ENCODE measurements around the gene SRSF8.
"Not testable (repeated sequence)": the region's sequence is repeated elsewhere in the genome, so short reads cannot be mapped to it uniquely, and the experiment has no call there.

SRSF8 gene

DNA sequence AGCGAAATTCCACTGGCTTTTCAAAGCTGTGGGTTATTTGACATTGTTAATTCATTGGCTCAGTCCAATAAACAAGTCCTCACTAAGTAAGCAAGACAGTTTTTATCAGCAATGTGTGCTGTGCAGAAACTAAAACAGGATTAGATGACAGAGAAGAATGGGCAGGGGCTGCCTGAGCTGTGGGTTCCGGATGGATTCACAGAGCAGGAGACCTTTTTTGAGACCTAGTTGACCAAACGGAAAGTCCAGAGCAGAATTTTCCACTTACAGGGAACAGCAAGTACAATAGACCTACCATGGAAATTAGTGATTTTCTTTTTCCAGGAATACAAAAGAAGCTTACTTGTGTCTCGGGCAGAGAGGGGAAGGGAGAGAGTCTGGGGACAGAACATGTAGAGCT lies 22.7 kb upstream of the SRSF8 start:
- Histone ChIP-seq H3K9me3 (ENCODE audit: control insufficient read depth in 1 of 2, low read length in 2 of 2) (no peaks in the 10 kb centered on the region), H3K27me3 (ENCODE audit: control insufficient read depth in 1 of 2, insufficient read depth in 2 of 2, low read length in 2 of 2) (no peaks in the 10 kb centered on the region), H3K9ac (ENCODE audit: low read depth in 1 of 2, low read length in 2 of 2) (no peak overlapping the region), H3K27ac (ENCODE audit: low read depth, low read length) (no peak overlapping the region), H3K36me3 (ENCODE audit: control insufficient read depth in 1 of 2, insufficient read depth in 2 of 2, low read length in 2 of 2) (no peaks in the 10 kb centered on the region), H3K4me1 (ENCODE audit: control insufficient read depth in 1 of 2, insufficient read depth in 2 of 2, low read length in 2 of 2) (no peaks in the 10 kb centered on the region), H3K4me3 (ENCODE audit: low read depth in 1 of 2, low read length in 2 of 2) (no peak overlapping the region)

DNA sequence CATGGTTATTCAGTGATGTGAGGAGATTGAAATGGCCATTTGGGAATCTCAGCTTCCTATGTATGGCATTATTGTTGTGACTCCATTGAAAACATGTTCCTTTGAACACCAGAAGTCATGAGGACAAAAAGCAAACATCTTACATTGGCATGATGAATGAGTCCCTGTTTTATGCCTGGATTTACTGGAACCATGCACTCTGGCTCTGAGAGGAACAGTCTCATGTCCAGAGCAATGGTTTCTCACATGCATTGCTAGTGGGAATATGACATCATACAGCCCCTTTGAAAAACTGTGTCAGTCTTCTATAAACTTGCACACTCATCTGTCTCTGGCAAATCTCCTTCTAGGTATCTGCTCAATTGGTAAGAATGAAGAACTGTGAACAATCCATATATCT lies 20.9 kb upstream of the SRSF8 start:
- no peaks in the 10 kb centered on the region for H3K36me3 ChIP-seq (ENCODE audit: control insufficient read depth in 1 of 2, insufficient read depth in 2 of 2, low read length in 2 of 2)

DNA sequence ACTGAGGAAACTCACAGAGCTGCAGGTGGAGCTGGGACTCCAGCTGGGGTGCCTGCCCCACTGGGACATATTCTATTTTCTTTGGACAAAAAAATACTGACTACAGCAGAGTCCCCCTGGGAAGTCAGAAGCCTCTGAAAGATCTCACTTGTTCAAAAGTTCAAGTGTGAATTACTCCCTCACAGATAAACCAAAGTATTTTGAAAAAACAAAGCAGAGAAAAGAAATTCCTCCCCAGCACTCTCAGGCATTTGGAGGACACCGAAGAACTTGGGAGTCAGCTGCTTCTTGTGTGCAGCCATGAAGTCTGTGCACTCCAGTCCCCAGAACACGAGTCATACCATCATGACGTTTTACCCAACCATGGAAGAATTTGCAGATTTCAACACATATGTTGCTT lies 17.6 kb upstream of the SRSF8 start, which contains the start of gene KDM4F:
TSS of gene KDM4F (plus strand) at position 301 of the 400 bp plus-strand sequence.
- H3K9me3 ChIP-seq (ENCODE audit: control insufficient read depth in 1 of 2, low read length in 2 of 2); H3K36me3 ChIP-seq (ENCODE audit: control insufficient read depth in 1 of 2, insufficient read depth in 2 of 2, low read length in 2 of 2); H3K4me3 ChIP-seq (ENCODE audit: low read depth in 1 of 2, low read length in 2 of 2); H3K27ac ChIP-seq (ENCODE audit: low read depth, low read length); H3K9ac ChIP-seq (ENCODE audit: low read depth in 1 of 2, low read length in 2 of 2); H3K27me3 ChIP-seq (ENCODE audit: control insufficient read depth in 1 of 2, insufficient read depth in 2 of 2, low read length in 2 of 2); H3K4me1 ChIP-seq (ENCODE audit: control insufficient read depth in 1 of 2, insufficient read depth in 2 of 2, low read length in 2 of 2): not testable (repeated sequence)

More for the DNA sequence above, 20.9 kb upstream of the SRSF8 start:
- Histone ChIP-seq H3K4me3 (ENCODE audit: low read depth in 1 of 2, low read length in 2 of 2) (no peak overlapping the region), H3K9me3 (ENCODE audit: control insufficient read depth in 1 of 2, low read length in 2 of 2) (no peaks in the 10 kb centered on the region), H3K4me1 (ENCODE audit: control insufficient read depth in 1 of 2, insufficient read depth in 2 of 2, low read length in 2 of 2) (no peaks in the 10 kb centered on the region), H3K27ac (ENCODE audit: low read depth, low read length) (no peak overlapping the region), H3K9ac (ENCODE audit: low read depth in 1 of 2, low read length in 2 of 2) (no peak overlapping the region), H3K27me3 (ENCODE audit: control insufficient read depth in 1 of 2, insufficient read depth in 2 of 2, low read length in 2 of 2) (no peaks in the 10 kb centered on the region)

DNA sequence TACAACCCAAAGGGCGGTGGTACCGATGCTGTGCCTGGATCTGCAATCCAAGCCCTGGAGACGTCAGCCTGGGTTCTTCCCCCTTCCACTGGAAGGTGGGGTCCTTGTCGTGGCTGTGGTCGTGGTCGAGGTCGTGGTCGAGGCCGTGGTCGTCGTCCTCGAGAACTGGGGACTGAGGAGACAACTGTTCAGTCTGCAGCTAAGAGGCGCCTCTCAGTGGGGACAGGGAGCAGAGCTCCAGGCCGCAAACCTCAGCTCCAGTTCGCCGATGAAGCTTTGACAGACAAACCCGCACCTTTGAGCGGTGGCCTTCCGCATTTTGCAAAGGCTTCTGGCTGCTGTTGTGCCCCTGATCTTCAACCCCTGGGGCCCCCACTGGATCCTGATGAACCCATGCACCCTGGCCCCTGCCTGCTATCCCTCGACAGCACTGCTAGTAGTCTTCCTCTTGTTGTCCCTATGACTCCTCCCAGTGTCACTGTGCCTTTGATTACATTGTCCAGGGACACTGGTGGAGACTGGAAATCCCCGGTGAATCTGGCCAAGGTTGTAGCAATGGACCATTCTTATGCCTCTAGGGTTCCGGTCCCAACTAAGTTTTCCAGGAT lies 16.0 kb upstream of the SRSF8 start:
- H3K27me3 ChIP-seq (ENCODE audit: control insufficient read depth in 1 of 2, insufficient read depth in 2 of 2, low read length in 2 of 2), result peaks cover 0 to 3% of the 10 kb centered on the region in 2 donors
- H3K27ac ChIP-seq (ENCODE audit: low read depth, low read length), result no peak overlapping the region
- no peak overlapping the region for H3K9ac ChIP-seq (ENCODE audit: low read depth in 1 of 2, low read length in 2 of 2)
- H3K4me1 ChIP-seq (ENCODE audit: control insufficient read depth in 1 of 2, insufficient read depth in 2 of 2, low read length in 2 of 2), result peaks cover 0 to 12% of the 10 kb centered on the region in 2 donors
- no peaks in the 10 kb centered on the region for H3K36me3 ChIP-seq (ENCODE audit: control insufficient read depth in 1 of 2, insufficient read depth in 2 of 2, low read length in 2 of 2)
- no peaks in the 10 kb centered on the region for H3K9me3 ChIP-seq (ENCODE audit: control insufficient read depth in 1 of 2, low read length in 2 of 2)
- no peak overlapping the region for H3K4me3 ChIP-seq (ENCODE audit: low read depth in 1 of 2, low read length in 2 of 2)

DNA sequence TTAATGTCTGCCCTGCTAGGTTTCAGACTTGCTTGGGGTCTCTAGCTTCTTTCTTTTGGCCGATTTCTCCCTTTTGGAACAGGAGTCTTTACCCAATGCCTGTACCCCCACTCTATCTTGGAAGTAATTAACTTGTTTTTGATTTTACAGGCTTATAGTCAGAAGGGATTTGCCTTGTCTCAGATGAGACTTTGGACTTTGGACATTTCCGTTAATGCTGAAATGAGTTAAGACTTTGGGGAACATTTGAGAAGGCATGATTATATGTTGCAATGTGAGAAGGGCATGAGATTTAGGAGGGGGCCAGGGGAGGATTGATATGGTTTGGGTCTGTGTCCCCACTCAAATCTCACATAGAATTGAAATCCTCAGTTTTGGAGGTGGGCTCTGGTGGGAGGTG lies 12.4 kb upstream of the SRSF8 start:
- no peak overlapping the region for H3K4me3 ChIP-seq (ENCODE audit: low read depth in 1 of 2, low read length in 2 of 2)
- no peaks in the 10 kb centered on the region for H3K36me3 ChIP-seq (ENCODE audit: control insufficient read depth in 1 of 2, insufficient read depth in 2 of 2, low read length in 2 of 2)
- H3K27ac ChIP-seq (ENCODE audit: low read depth, low read length), result no peak overlapping the region
- no peaks in the 10 kb centered on the region for H3K9me3 ChIP-seq (ENCODE audit: control insufficient read depth in 1 of 2, low read length in 2 of 2)
- no peak overlapping the region for H3K9ac ChIP-seq (ENCODE audit: low read depth in 1 of 2, low read length in 2 of 2)
- H3K4me1 ChIP-seq (ENCODE audit: control insufficient read depth in 1 of 2, insufficient read depth in 2 of 2, low read length in 2 of 2), result peaks cover 0 to 12% of the 10 kb centered on the region in 2 donors
- H3K27me3 ChIP-seq (ENCODE audit: control insufficient read depth in 1 of 2, insufficient read depth in 2 of 2, low read length in 2 of 2), result peaks cover 0 to 3% of the 10 kb centered on the region in 2 donors

DNA sequence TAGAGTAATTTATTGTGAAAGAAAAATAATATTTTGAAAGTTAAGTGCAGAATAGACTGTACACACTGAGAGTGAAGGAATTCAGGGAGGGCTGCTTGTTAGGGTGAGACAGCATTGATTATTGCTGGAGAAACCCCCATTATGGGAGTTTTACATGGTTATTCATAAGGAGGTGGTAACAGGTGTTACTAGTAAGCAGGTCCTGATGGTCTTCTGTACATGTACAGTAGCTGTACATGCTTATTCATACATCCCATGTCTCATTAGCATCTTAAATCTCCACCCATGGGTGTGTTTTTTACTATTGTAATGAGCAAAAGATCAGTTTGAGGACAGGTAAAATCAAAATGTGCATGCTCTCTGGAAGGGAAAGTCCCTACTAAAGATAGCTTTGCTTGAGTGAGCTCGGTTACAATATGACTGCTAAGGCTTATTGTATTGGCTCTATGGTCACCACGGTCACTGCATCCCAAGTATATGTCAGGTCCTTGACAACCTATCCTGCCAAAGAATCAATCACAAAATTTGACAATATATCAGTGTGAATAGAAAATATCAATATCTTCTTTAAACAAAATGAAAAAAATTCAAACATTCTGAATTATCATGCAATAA lies 11.3 kb upstream of the SRSF8 start:
- Histone ChIP-seq H3K27ac (ENCODE audit: low read depth, low read length) (no peak overlapping the region), H3K36me3 (ENCODE audit: control insufficient read depth in 1 of 2, insufficient read depth in 2 of 2, low read length in 2 of 2) (no peaks in the 10 kb centered on the region), H3K9ac (ENCODE audit: low read depth in 1 of 2, low read length in 2 of 2) (no peak overlapping the region), H3K27me3 (ENCODE audit: control insufficient read depth in 1 of 2, insufficient read depth in 2 of 2, low read length in 2 of 2) (peaks cover 0 to 3% of the 10 kb centered on the region in 2 donors), H3K4me3 (ENCODE audit: low read depth in 1 of 2, low read length in 2 of 2) (no peak overlapping the region), H3K4me1 (ENCODE audit: control insufficient read depth in 1 of 2, insufficient read depth in 2 of 2, low read length in 2 of 2) (peaks cover 0 to 12% of the 10 kb centered on the region in 2 donors), H3K9me3 (ENCODE audit: control insufficient read depth in 1 of 2, low read length in 2 of 2) (no peaks in the 10 kb centered on the region)

DNA sequence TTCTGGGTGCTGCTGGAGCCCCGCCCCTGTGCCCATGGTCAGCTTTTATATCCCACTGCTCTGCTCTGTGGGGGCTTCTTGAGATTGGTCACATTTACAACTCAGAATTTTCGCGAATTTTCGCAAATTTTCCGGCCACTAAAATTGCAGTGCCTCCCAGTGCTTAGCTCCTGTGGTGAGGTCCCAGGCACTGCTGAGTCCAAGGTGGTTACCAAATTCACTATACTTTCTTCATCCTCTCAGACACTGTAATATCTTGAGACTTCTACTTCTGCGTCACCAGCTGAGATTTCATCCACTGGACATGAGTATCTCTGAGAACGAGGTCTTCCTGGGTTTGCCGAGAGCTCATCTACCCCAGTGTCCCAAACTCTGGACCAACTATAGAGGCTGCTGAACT lies 8.8 kb upstream of the SRSF8 start:
- H3K36me3 ChIP-seq (ENCODE audit: control insufficient read depth in 1 of 2, insufficient read depth in 2 of 2, low read length in 2 of 2), result no peaks in the 10 kb centered on the region
- no peak overlapping the region for H3K27ac ChIP-seq (ENCODE audit: low read depth, low read length)
- H3K9me3 ChIP-seq (ENCODE audit: control insufficient read depth in 1 of 2, low read length in 2 of 2), result no peaks in the 10 kb centered on the region
- peaks cover 0 to 3% of the 10 kb centered on the region in 2 donors for H3K27me3 ChIP-seq (ENCODE audit: control insufficient read depth in 1 of 2, insufficient read depth in 2 of 2, low read length in 2 of 2)
- peaks cover 0 to 12% of the 10 kb centered on the region in 2 donors for H3K4me1 ChIP-seq (ENCODE audit: control insufficient read depth in 1 of 2, insufficient read depth in 2 of 2, low read length in 2 of 2)
- H3K9ac ChIP-seq (ENCODE audit: low read depth in 1 of 2, low read length in 2 of 2), result no peak overlapping the region
- no peak overlapping the region for H3K4me3 ChIP-seq (ENCODE audit: low read depth in 1 of 2, low read length in 2 of 2)

DNA sequence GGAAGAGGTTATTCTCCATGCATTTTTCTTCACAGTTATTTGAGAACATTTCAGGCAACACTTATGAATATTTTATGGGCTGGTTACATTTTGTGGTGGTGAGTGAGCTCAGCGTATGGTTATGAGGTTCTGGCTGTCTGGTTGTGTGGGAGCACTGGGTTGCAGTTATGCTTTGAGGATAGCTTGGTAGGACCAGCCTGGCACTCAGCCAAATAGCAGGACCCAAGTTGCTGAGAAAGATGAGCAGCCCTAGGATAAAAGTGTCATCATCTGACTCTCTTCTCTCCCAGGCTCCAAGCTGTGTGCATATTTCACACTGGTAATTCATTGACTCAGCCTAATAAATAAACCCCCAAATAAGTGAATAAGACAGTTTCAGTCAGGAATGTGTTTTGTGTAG lies 8.1 kb upstream of the SRSF8 start:
- Histone ChIP-seq H3K27me3 (ENCODE audit: control insufficient read depth in 1 of 2, insufficient read depth in 2 of 2, low read length in 2 of 2) (peaks cover 0 to 3% of the 10 kb centered on the region in 2 donors), H3K9me3 (ENCODE audit: control insufficient read depth in 1 of 2, low read length in 2 of 2) (no peaks in the 10 kb centered on the region), H3K4me1 (ENCODE audit: control insufficient read depth in 1 of 2, insufficient read depth in 2 of 2, low read length in 2 of 2) (peaks cover 0 to 10% of the 10 kb centered on the region in 2 donors), H3K9ac (ENCODE audit: low read depth in 1 of 2, low read length in 2 of 2) (no peak overlapping the region), H3K4me3 (ENCODE audit: low read depth in 1 of 2, low read length in 2 of 2) (no peak overlapping the region), H3K36me3 (ENCODE audit: control insufficient read depth in 1 of 2, insufficient read depth in 2 of 2, low read length in 2 of 2) (no peaks in the 10 kb centered on the region), H3K27ac (ENCODE audit: low read depth, low read length) (no peak overlapping the region)

DNA sequence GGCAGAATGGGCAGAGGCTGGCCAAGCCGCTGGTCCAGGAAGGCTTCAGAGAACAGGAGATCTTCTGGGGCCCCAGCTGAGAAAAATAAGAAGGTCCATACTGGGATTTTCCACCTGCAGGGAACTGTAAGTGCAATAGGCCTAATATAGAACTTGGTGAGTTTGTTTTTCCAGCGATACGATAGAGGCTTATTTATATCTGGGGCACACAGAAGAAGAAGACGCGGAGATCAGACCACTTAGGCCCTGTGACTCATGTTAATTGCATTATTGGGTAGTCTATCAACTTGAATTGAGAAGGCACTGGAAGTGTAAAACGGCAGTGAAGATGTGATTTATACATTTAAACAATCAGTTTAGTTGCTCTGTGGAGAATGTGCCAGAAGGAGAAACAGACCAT lies 7.7 kb upstream of the SRSF8 start:
- H3K27ac ChIP-seq (ENCODE audit: low read depth, low read length), result no peak overlapping the region
- no peaks in the 10 kb centered on the region for H3K9me3 ChIP-seq (ENCODE audit: control insufficient read depth in 1 of 2, low read length in 2 of 2)
- H3K4me3 ChIP-seq (ENCODE audit: low read depth in 1 of 2, low read length in 2 of 2), result no peak overlapping the region
- no peaks in the 10 kb centered on the region for H3K36me3 ChIP-seq (ENCODE audit: control insufficient read depth in 1 of 2, insufficient read depth in 2 of 2, low read length in 2 of 2)
- H3K27me3 ChIP-seq (ENCODE audit: control insufficient read depth in 1 of 2, insufficient read depth in 2 of 2, low read length in 2 of 2), result peaks cover 0 to 3% of the 10 kb centered on the region in 2 donors
- no peak overlapping the region for H3K9ac ChIP-seq (ENCODE audit: low read depth in 1 of 2, low read length in 2 of 2)
- peaks cover 0 to 6% of the 10 kb centered on the region in 2 donors for H3K4me1 ChIP-seq (ENCODE audit: control insufficient read depth in 1 of 2, insufficient read depth in 2 of 2, low read length in 2 of 2)

DNA sequence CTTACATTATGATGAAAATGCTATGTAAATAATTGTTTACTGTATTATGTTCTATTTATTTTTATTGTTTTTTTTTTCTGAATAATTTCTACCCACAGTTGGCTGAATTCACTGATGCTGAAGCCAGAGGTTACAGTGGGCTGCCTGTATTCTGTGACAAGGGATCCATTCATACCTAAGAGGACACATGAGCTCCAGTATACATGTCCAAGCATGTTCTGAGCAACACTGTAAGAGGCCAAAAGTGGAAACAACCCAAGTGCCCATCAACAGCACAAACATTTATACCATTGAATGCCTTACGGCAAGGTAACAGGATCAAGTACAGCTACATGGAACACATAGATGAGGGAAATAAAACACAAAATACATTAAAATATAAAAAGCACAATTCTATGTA lies 1.4 kb upstream of the SRSF8 start:
- Histone ChIP-seq H3K4me1 (ENCODE audit: control insufficient read depth in 1 of 2, insufficient read depth in 2 of 2, low read length in 2 of 2) (peaks cover 6 to 9% of the 10 kb centered on the region in 2 donors), H3K9me3 (ENCODE audit: control insufficient read depth in 1 of 2, low read length in 2 of 2) (no peaks in the 10 kb centered on the region), H3K27ac (ENCODE audit: low read depth, low read length) (no peak overlapping the region), H3K9ac (ENCODE audit: low read depth in 1 of 2, low read length in 2 of 2) (no peak overlapping the region), H3K27me3 (ENCODE audit: control insufficient read depth in 1 of 2, insufficient read depth in 2 of 2, low read length in 2 of 2) (no peaks in the 10 kb centered on the region), H3K4me3 (ENCODE audit: low read depth in 1 of 2, low read length in 2 of 2) (no peak overlapping the region), H3K36me3 (ENCODE audit: control insufficient read depth in 1 of 2, insufficient read depth in 2 of 2, low read length in 2 of 2) (no peaks in the 10 kb centered on the region)
